B cell (primary cell): ENCODE results near the gene AGO3. TPM values are rescaled to one million over a fixed set of nuclear protein-coding genes. Genes with fewer than 3 reads are reported as not detected.

Experiments
- ATAC-seq: fragments of 200-7000 bp; cut with Tn5 transposase; one replicate; pipeline ENCODE4 v1.10.0; 2021; ENCODE audit warnings: low read depth, mild to moderate bottlenecking, moderate number of reproducible peaks, moderate library complexity
- CTCF ChIA-PET: fragments of 350-600 bp; sonication (Branson Sonifier 250); formaldehyde crosslinking; loops from one replicate; lab custom pipeline; 2021; ENCODE audit warnings: antibody characterized with exemption, inconsistent platforms; lab: Charles Lee
- POLR2A ChIA-PET: fragments of 350-600 bp; sonication (Branson Sonifier 250); formaldehyde crosslinking; loops from one replicate; lab custom pipeline; 2021; ENCODE audit warnings: antibody characterized with exemption; lab: Charles Lee
- DNase-seq: peaks from one replicate; pipeline ENCODE4 v3.0.0; 2013
- H2AFZ ChIP-seq: 2 replicates; pipeline ENCODE4 v1.6.1; 2012; ENCODE audit warnings: mild to moderate bottlenecking, low read depth, low read length; ENCODE audit not compliant: insufficient read depth, poor library complexity, severe bottlenecking
- H3K27ac ChIP-seq, 2 donors: 1 replicate in 1 of 2; 2 replicates in 1 of 2; pipeline ENCODE4 v1.5.1; 2012 to 2013; ENCODE audit warnings: low read length in 2 of 2, mild to moderate bottlenecking in 2 of 2, moderate library complexity in 1 of 2
- H3K27me3 ChIP-seq, 4 experiments: fragments of 200-600 bp in 1 of 4; sonication (generic) in 1 of 4; replicated peaks in 1 of 4; 1 replicate in 2 of 4; 2 replicates in 2 of 4; pipeline versions ENCODE4 v1.6.1 to v1.7.0; 2013 to 2016; ENCODE audit warnings: low read length in 3 of 4, mild to moderate bottlenecking in 2 of 4, mixed read lengths in 1 of 4, moderate library complexity in 1 of 4; ENCODE audit not compliant: insufficient read depth in 4 of 4, control insufficient read depth in 3 of 4; ENCODE audit errors: control extremely low read depth in 1 of 4
- H3K36me3 ChIP-seq, 2 experiments: replicated peaks in 1 of 2; 1 replicate in 1 of 2; 2 replicates in 1 of 2; pipeline versions ENCODE4 v1.6.1 to v1.7.1; 2013; ENCODE audit warnings: low read length in 1 of 2; ENCODE audit not compliant: insufficient read depth in 2 of 2, control insufficient read depth in 1 of 2; ENCODE audit errors: control extremely low read depth in 1 of 2, extremely low read depth in 1 of 2
- H3K4me1 ChIP-seq, 2 donors: fragments of 200-600 bp in 1 of 2; sonication (generic) in 1 of 2; 1 replicate in 1 of 2; 2 replicates in 1 of 2; pipeline versions ENCODE4 v1.5.1 to v1.6.1; 2013 to 2017; ENCODE audit warnings: low read length in 2 of 2; ENCODE audit not compliant: control insufficient read depth in 2 of 2, insufficient read depth in 2 of 2
- H3K4me2 ChIP-seq: replicated peaks from 2 replicates; pipeline ENCODE3; 2012; ENCODE audit warnings: mild to moderate bottlenecking, low read depth, low read length; ENCODE audit not compliant: poor library complexity, severe bottlenecking
- H3K4me3 ChIP-seq, 5 experiments: fragments of 200-600 bp in 1 of 5; sonication (generic) in 1 of 5; 1 replicate in 3 of 5; 2 replicates in 2 of 5; pipeline versions ENCODE4 v1.5.1 to v1.7.0; 2011 to 2016; ENCODE audit warnings: low read length in 4 of 5, mild to moderate bottlenecking in 4 of 5, low read depth in 2 of 5, control low read depth in 1 of 5, moderate library complexity in 1 of 5; ENCODE audit not compliant: insufficient read depth in 1 of 5; ENCODE audit errors: control extremely low read depth in 1 of 5, extremely low read depth in 1 of 5
- H3K79me2 ChIP-seq: fragments of 200-600 bp; sonication (generic); one replicate; pipeline ENCODE4 v1.6.0; 2016; ENCODE audit warnings: low read length; ENCODE audit not compliant: control insufficient read depth, insufficient read depth
- H3K9ac ChIP-seq: fragments of 200-600 bp; sonication (generic); 2 replicates; pipeline ENCODE4 v1.6.1; 2017; ENCODE audit warnings: mild to moderate bottlenecking, low read length, moderate library complexity
- H3K9me3 ChIP-seq, 3 donors: one replicate each; pipeline versions ENCODE4 v1.6.1 to v1.7.1; 2013; ENCODE audit warnings: low read length in 2 of 3; ENCODE audit not compliant: control insufficient read depth in 2 of 3, insufficient read depth in 1 of 3; ENCODE audit errors: control extremely low read depth in 1 of 3
- H4K20me1 ChIP-seq: 2 replicates; pipeline ENCODE4 v1.6.0; 2012; ENCODE audit warnings: mild to moderate bottlenecking, low read length; ENCODE audit not compliant: insufficient read depth, control insufficient read depth, poor library complexity, severe bottlenecking
- H3K27ac Mint-ChIP-seq: one replicate; pipeline ENCODE4 v1.8.0; 2021; ENCODE audit warnings: mixed read lengths
- H3K27me3 Mint-ChIP-seq: one replicate; pipeline ENCODE4 v1.8.0; 2021; ENCODE audit warnings: mixed read lengths
- H3K4me1 Mint-ChIP-seq: one replicate; pipeline ENCODE4 v1.8.0; 2021; ENCODE audit warnings: mixed read lengths
- H3K4me3 Mint-ChIP-seq: one replicate; pipeline ENCODE4 v1.8.0; 2021; ENCODE audit warnings: mixed read lengths
- H3K9me3 Mint-ChIP-seq: one replicate; pipeline ENCODE4 v1.8.0; 2022; ENCODE audit warnings: mixed read lengths; ENCODE audit not compliant: insufficient read depth
- CTCF ChIP-seq: fragments of 200-600 bp; IDR thresholded peaks from one replicate; pipeline ENCODE4 v1.8.0; 2022; ENCODE audit warnings: antibody characterized with exemption, mild to moderate bottlenecking
- WGBS: methylation state at CpG from one replicate; pipeline ENCODE4 v1.1.5; 2013; ENCODE audit warnings: missing lambda C conversion rate; ENCODE audit not compliant: insufficient coverage; 5-methylcytosine and 5-hydroxymethylcytosine counted together
- intact Hi-C: fragments of 100-400 bp; cut with micrococcal nuclease; formaldehyde crosslinking; loops from one replicate; pipeline ENCODE4 v1.10.0; 2022
- polyA plus RNA-seq: library from polyadenylated mRNA; depleted of rRNA; stranded (reverse); fragments of >200 nt; gene quantifications from 2 replicates; pipeline ENCODE4 v1.2.3, GENCODE V29; 2012
- total RNA-seq, 2 donors: library from RNA; stranded (reverse); fragments of 120-200 nt in 1 of 2; gene quantifications; 1 replicate in 1 of 2; 2 replicates in 1 of 2; pipeline versions ENCODE4 v1.2.3 to v1.2.4, GENCODE V29; 2013 to 2022

The AGO3 gene
- total and polyA plus RNA-seq, 2 donors (not counting 1 experiment from before 2014, with no cell fraction given): 5.1 to 44.9 TPM

GRCh38 chr1:36087233-36088123 is 156.6 kb downstream of the AGO3 start:
- Mint-ChIP-seq H3K4me3 (peak overlapping the region; percentile 97), H3K27ac (peak overlapping the region; percentile 82)

More at GRCh38 chr1:36087233-36088123, 156.6 kb downstream of the AGO3 start:
- Histone ChIP-seq H3K79me2 (peaks cover 43% of the 10 kb centered on the region), H3K4me1 (peaks cover 26 to 32% of the 10 kb centered on the region in 2 donors), H3K27me3 (peaks cover 0 to 25% (median 12%) of the 10 kb centered on the region in 4 experiments), H3K9me3 (peaks cover 0 to 3% (median 0%) of the 10 kb centered on the region in 3 donors), H3K9ac (no peak overlapping the region), H2AFZ (peak overlapping the region; percentile 96), H3K4me3 (no peak overlapping the region), H3K36me3 (peaks cover 0 to 14% of the 10 kb centered on the region in 2 experiments), H3K4me2 (no peak overlapping the region), H4K20me1 (no peaks in the 10 kb centered on the region), H3K27ac (no peak overlapping the region)
- ChIA-PET CTCF (interaction anchor here (0.7 to 1.4 kb wide), 5 partner anchors 62 to 204 kb away, joined by 3 to 5 read pairs (median 3); partner anchors contain the start of genes AGO1, AGO3 and TRAPPC3), POLR2A (interaction anchor here (0.6 to 0.7 kb wide), 2 partner anchors 9 to 53 kb away, joined by 4 to 5 read pairs; no protein-coding TSS in a partner anchor)
- 96% methylated on average over 30 of the region's 31 CpGs for WGBS
- H3K9me3 Mint-ChIP-seq: no peaks in the 10 kb centered on the region
- intact Hi-C loops: loop anchor here (1.0 to 2.0 kb wide), 6 partner anchors 62 to 363 kb away; partner anchors contain the start of genes AGO1, AGO3, OSCP1 and THRAP3
- ATAC-seq (no peak), DNase-seq (peak; percentile 33)
- H3K27me3 Mint-ChIP-seq: peaks cover 18% of the 10 kb centered on the region
- peaks cover 22% of the 10 kb centered on the region for H3K4me1 Mint-ChIP-seq
- no peak for TF ChIP-seq CTCF
